H1 (cell line): ENCODE measurements around the gene VEGFC.

Source experiments
- RBBP5 ChIP-seq: IDR thresholded peaks from 2 replicates; pipeline ENCODE4 v1.7.1; 2012; ENCODE audit warnings: low read depth, mild to moderate bottlenecking, inconsistent platforms, low read length, moderate library complexity, borderline replicate concordance
- SIX5 ChIP-seq: IDR thresholded peaks from 2 replicates; pipeline ENCODE4 v1.6.1; 2011; ENCODE audit warnings: mild to moderate bottlenecking, low read depth, low read length
- TAF1 ChIP-seq: IDR thresholded peaks from 2 replicates; pipeline ENCODE4 v1.6.1; 2011; ENCODE audit warnings: mild to moderate bottlenecking, low read depth, low read length
- TF ChIP-seq, protein P1 (sequence below), 3 experiments: IDR thresholded peaks; 1 replicate in 2 of 3; 2 replicates in 1 of 3; pipeline versions ENCODE4 v1.5.1 to v1.6.1; 2011; ENCODE audit warnings: low read length in 3 of 3, mild to moderate bottlenecking in 3 of 3, inconsistent platforms in 2 of 3, low read depth in 1 of 3, moderate library complexity in 1 of 3; ENCODE audit not compliant: insufficient read depth in 1 of 3; ENCODE audit errors: control extremely low read depth in 1 of 3
- TF ChIP-seq, protein P2 (sequence below): IDR thresholded peaks from 2 replicates; pipeline ENCODE4 v1.6.1; 2012; ENCODE audit warnings: inconsistent platforms

DNA sequence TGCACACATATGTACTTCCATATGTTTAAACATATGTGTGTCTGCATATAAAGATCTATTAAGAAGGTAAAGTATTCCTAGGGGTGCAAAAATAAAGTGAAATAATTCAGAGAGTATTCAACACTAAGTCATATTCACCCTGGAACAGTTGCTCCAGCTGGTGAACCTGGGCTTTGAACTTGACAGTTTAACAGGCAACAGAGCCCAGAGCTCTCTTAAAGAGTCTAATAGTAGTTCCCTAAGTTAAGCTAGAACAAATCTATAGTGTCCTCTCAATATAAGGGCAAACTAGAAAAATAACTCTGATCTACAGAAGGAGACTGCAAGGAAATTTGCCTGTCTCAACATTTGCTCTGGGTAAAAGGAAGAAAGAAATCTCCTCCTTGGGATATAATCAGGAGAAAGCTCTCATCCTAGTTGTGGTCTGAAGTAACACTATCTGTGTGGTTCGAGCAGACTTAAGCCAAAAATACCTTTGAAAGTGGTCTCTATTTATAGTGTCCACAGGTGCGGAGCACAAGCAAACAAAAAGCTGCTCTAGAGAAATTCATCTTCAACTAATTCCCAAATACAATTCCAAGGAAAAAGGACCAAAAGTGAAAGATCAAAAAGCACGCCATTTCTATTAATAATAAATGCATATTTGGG, 29.9 kb downstream of the VEGFC start:
- TF ChIP-seq SIX5 (no peak), RBBP5 (no peak), TAF1 (no peak)
- TF ChIP-seq, protein P1, sequence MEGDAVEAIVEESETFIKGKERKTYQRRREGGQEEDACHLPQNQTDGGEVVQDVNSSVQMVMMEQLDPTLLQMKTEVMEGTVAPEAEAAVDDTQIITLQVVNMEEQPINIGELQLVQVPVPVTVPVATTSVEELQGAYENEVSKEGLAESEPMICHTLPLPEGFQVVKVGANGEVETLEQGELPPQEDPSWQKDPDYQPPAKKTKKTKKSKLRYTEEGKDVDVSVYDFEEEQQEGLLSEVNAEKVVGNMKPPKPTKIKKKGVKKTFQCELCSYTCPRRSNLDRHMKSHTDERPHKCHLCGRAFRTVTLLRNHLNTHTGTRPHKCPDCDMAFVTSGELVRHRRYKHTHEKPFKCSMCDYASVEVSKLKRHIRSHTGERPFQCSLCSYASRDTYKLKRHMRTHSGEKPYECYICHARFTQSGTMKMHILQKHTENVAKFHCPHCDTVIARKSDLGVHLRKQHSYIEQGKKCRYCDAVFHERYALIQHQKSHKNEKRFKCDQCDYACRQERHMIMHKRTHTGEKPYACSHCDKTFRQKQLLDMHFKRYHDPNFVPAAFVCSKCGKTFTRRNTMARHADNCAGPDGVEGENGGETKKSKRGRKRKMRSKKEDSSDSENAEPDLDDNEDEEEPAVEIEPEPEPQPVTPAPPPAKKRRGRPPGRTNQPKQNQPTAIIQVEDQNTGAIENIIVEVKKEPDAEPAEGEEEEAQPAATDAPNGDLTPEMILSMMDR (IDR thresholded peaks at IDR 0.05; ENCODE audit: control extremely low read depth in 1 of 3, insufficient read depth in 1 of 3, low read depth in 1 of 3, low read length in 3 of 3) = no peak
- TF ChIP-seq, protein P2, sequence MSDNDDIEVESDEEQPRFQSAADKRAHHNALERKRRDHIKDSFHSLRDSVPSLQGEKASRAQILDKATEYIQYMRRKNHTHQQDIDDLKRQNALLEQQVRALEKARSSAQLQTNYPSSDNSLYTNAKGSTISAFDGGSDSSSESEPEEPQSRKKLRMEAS = no peak
